Activated T-cell treated with anti-CD3 and anti-CD28 coated beads for 1 hour (primary cell): ENCODE measurements around the gene WDR89.
A peak's percentile ranks its signal among the peaks of the same experiment; 100 is the strongest.
"Not testable (repeated sequence)": the region's sequence is repeated elsewhere in the genome, so short reads cannot be mapped to it uniquely, and the experiment has no call there.

Experiments
- DNase-seq: peaks from one replicate; pipeline ENCODE4 v3.0.0-alpha.2; 2020; ENCODE audit warnings: low read depth

Gene WDR89

GRCh38 chr14:63641473-63642228 is at the start of gene WDR89:
TSS of gene WDR89 (minus strand) at chr14:63641871. CDS start at chr14:63599942, 41,929 bp downstream.
- DNase-seq = peak; percentile 89

GRCh38 chr14:63689132-63689531 is 47.5 kb upstream of the WDR89 start:
- no peak for DNase-seq

- no peak for DNase-seq
Observed at GRCh38 chr14:63686926-63687325, 45.3 kb upstream of the WDR89 start.

- DNase-seq = no peak
Observed at GRCh38 chr14:63685401-63685800, 43.7 kb upstream of the WDR89 start.

- DNase-seq = no peak
Observed at GRCh38 chr14:63682727-63683593, 41.3 kb upstream of the WDR89 start.

GRCh38 chr14:63678536-63678935 is 36.9 kb upstream of the WDR89 start:
- no peak for DNase-seq

GRCh38 chr14:63677891-63678379 is 36.3 kb upstream of the WDR89 start:
- no peak for DNase-seq

GRCh38 chr14:63676615-63677014 is 34.9 kb upstream of the WDR89 start:
- DNase-seq = no peak

- DNase-seq = no peak
Observed at GRCh38 chr14:63673886-63674497, 32.3 kb upstream of the WDR89 start.

GRCh38 chr14:63673255-63673654 is 31.6 kb upstream of the WDR89 start:
- DNase-seq = no peak

GRCh38 chr14:63672417-63673180 is 30.9 kb upstream of the WDR89 start:
- no peak for DNase-seq

GRCh38 chr14:63671987-63672386 is 30.3 kb upstream of the WDR89 start:
- no peak for DNase-seq

- no peak for DNase-seq
Observed at GRCh38 chr14:63670692-63671091, 29.0 kb upstream of the WDR89 start.

GRCh38 chr14:63666335-63666734 is 24.7 kb upstream of the WDR89 start:
- no peak for DNase-seq

- no peak for DNase-seq
Observed at GRCh38 chr14:63663428-63664341, 22.0 kb upstream of the WDR89 start.

- DNase-seq = no peak
Observed at GRCh38 chr14:63662776-63663175, 21.1 kb upstream of the WDR89 start.

GRCh38 chr14:63661881-63662280 is 20.2 kb upstream of the WDR89 start:
- DNase-seq = not testable (repeated sequence)

GRCh38 chr14:63659726-63660125 is 18.1 kb upstream of the WDR89 start:
- no peak for DNase-seq

GRCh38 chr14:63656194-63656593 is 14.5 kb upstream of the WDR89 start:
- DNase-seq = no peak

GRCh38 chr14:63654936-63655335 is 13.3 kb upstream of the WDR89 start:
- no peak for DNase-seq

GRCh38 chr14:63654346-63654745 is 12.7 kb upstream of the WDR89 start:
- no peak for DNase-seq
